GM12872 (cell line): ENCODE results near the gene TMEM109.
A peak's percentile ranks its signal among the peaks of the same experiment; 100 is the strongest.

ENCODE experiments used
- TF ChIP-seq, protein P1 (sequence below): IDR thresholded peaks from 3 replicates; pipeline ENCODE4 v1.5.1; 2011; ENCODE audit warnings: low read depth, mild to moderate bottlenecking, low read length, moderate library complexity; ENCODE audit not compliant: insufficient read depth

TMEM109 gene

GRCh38 chr11:60880643-60881282 lies 33.2 kb upstream of the TMEM109 start:
- TF ChIP-seq, protein P1, sequence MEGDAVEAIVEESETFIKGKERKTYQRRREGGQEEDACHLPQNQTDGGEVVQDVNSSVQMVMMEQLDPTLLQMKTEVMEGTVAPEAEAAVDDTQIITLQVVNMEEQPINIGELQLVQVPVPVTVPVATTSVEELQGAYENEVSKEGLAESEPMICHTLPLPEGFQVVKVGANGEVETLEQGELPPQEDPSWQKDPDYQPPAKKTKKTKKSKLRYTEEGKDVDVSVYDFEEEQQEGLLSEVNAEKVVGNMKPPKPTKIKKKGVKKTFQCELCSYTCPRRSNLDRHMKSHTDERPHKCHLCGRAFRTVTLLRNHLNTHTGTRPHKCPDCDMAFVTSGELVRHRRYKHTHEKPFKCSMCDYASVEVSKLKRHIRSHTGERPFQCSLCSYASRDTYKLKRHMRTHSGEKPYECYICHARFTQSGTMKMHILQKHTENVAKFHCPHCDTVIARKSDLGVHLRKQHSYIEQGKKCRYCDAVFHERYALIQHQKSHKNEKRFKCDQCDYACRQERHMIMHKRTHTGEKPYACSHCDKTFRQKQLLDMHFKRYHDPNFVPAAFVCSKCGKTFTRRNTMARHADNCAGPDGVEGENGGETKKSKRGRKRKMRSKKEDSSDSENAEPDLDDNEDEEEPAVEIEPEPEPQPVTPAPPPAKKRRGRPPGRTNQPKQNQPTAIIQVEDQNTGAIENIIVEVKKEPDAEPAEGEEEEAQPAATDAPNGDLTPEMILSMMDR, result no peak

GRCh38 chr11:60887556-60887955 lies 26.4 kb upstream of the TMEM109 start:
- TF ChIP-seq, protein P1, result peak; percentile 66

DNA sequence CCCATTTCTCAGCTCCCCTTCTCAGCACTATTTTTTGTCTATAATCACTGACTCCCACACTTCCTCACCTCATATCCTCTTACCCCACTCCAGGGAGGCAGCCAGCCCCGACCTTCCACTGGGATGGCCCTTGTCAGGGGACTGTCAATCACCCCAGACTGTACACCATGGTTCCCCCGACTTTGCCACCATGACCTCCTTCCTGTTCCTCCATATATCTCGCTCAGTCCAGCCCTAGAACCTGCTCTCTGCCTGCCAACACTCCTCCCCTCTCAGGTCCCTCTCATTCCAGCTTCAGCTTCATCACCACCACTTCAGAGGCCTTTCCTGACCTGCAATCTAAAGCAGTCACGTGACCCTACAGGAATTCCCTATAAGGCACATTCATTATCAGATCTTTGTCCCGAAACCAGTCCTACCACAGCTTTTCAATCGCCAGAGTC lies 24.1 kb upstream of the TMEM109 start:
- TF ChIP-seq, protein P1, result no peak

GRCh38 chr11:60890696-60891095 lies 23.3 kb upstream of the TMEM109 start:
- TF ChIP-seq, protein P1, result no peak

DNA sequence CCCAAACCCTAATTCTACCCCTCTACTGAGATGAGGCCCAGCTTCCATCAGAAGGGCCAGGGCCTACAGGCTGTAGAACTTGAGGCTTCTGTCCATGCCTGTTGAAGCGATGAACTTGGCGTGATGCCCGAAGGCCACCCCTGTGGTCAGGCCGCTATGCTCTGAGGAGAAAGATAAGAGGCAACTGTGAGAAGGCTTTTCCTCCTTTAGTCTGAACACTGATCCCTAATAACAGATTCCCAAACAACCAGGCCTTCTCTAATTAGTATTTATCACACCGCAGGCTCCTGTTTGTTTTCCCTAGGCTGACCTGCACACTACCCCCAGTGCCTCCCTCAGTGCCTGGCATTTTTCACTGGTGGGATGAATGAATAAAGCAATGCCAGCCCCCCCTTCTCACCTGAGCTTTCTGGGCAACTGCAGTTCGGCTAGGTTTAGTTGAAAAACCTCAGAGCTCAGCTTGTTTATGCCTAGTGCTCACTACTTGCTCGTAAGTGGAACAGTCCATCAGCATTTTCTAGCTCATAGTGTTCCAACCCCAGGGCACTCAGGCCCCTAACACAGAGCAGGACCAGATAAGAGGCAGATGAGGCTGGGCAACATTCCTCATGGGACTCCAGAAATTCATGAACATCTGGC lies 22.7 kb upstream of the TMEM109 start:
- TF ChIP-seq, protein P1, result no peak

- TF ChIP-seq, protein P1, result no peak
These were observed 18.3 kb upstream of the TMEM109 start for GRCh38 chr11:60895687-60896086.

DNA sequence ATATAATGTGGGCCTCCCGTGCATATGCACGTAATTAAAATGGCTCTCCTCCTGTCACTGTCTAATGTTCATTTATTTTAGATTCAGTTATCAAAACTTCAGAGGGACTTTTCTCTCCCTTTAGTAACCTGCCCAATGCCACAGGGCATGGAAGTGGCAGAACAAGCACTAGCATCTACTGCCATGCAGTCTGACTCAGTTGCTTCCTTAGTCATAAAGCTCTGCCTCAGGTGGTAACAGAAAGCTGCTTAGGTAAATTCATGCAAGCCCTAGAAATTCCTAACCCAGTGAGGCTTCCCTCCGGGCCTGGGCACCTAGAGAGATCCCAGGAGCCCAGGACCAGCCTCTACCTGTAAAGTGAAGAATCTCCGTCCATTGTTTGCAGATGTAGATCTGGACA lies 16.5 kb upstream of the TMEM109 start:
- TF ChIP-seq, protein P1, result no peak
